Measurements from ENCODE around the gene GATAD2B. TPM values are rescaled to one million over a fixed set of nuclear protein-coding genes. Genes with fewer than 3 reads are reported as not detected.
"Not testable (repeated sequence)": the region's sequence is repeated elsewhere in the genome, so short reads cannot be mapped to it uniquely, and the experiment has no call there.

GATAD2B gene
- total RNA-seq, 2 experiments from 2014 or later, result 53.6 to 57.5 TPM

DNA sequence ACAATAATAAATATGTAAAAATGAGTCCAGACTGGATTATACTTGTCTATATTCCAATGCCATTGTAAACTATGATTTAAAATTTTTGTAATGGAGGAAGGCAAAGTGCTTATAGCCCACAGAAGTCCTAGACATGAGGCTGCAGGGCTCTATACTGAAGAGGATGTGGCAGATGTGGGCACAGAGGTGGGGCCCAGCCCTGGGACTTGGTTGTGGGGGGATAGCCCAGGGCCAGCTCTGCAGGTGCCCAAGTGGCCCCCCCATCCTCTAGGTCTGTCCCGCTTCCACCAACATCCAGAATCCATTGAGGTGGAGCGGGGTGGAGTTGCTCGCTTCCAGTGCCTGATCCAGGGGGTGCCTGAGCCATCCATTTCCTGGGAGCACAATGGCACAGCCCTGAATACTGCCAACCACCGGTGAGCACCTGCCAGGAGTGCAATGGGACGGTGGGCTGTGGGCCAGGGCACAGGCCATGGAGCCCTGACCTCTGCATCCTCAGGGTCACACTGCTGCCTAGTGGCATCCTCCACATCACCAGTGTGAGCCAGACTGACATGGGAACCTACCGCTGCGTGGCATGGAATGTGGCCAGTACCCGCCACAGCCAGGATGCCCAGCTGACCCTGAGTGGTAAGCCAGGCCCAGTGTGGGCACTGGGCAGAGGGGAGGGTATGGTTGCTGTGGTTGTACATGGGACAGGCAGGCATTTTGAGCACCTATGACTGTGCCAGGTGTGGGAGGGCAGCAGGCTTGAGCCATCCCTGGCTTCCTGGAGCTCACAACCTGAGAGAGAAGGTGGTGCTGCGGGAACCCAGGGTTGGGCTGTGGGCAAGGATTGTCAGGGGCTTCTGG lies 126.6 kb downstream of the GATAD2B start:
- POLR2A ChIA-PET, result interaction anchor here (0.6 kb wide), 1 partner anchor 475 kb away, joined by 3 read pairs; no protein-coding TSS in a partner anchor
- CTCF ChIA-PET, result interaction anchor here (0.6 to 6.3 kb wide), 9 partner anchors 11 to 363 kb away, joined by 3 to 47 read pairs (median 4); partner anchors contain the start of genes DENND4B, GATAD2B and RAB13

DNA sequence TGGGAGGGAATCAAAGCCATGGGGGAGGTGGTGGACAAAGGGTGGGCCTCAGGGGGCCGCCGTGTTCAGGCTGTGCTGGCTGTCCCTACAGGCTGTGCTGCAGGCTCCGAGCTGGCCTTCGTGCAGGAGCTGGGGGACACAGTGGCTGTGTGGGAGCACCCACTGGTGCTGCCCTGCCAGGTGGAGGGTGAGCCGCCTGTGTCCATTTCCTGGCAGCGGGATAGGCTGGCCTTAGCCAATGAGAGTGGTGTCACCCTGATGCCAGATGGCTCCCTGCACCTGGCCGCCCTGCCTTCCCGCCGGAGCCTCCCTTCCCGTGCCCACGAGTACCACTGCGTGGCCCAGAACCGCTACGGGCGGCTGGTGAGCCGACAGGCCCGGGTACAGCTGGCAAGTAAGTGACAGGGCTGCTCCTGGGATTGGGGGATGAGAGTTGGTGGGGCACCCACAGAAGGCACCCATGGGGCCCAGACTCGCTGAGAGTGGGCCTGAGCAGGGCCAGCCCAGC lies 127.4 kb downstream of the GATAD2B start:
- CTCF ChIA-PET, result interaction anchor here (0.6 to 6.3 kb wide), 2 partner anchors 30 to 190 kb away, joined by 4 to 47 read pairs; partner anchors contain the start of gene RAB13
- POLR2A ChIA-PET, result no interaction called here

DNA sequence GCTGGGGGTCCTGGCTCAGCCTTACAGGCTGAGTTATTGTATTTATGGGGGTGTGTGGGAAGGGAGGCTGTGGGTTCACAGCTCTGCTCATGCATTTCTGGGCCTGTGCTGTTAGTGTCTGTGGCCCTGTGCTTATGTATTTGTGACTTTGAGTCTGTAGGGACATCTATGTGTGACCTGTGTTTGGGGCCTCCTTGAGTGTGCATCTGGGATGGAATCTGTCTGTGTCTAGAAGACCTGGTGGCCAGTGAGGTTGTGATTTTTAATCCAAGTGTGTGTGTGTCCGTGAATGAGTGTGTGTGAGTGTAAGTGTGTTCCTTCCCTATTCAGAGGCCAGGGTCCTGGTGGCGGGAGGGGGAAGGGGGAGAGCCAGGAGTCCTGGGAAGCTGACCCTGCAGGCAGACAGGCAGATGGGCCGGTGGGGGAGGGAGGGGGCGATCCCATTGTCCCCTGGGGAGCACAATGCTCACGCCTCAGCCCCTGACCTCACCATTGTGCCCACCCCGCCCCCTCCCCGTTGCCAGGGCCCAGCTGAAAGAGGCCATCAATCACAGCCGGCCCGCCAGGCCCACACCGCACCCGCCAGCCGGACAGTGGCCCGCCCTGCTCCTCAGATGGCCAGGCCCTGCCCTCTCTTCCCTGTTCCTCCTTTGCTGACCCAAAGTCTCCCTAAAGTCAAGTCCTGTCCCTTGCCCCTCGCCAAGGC lies 128.0 kb downstream of the GATAD2B start:
- CTCF ChIA-PET, result interaction anchor here (1.4 kb wide), 1 partner anchor 192 kb away, joined by 3 read pairs; the partner anchor contains the start of gene RAB13
- POLR2A ChIA-PET, result no interaction called here

DNA sequence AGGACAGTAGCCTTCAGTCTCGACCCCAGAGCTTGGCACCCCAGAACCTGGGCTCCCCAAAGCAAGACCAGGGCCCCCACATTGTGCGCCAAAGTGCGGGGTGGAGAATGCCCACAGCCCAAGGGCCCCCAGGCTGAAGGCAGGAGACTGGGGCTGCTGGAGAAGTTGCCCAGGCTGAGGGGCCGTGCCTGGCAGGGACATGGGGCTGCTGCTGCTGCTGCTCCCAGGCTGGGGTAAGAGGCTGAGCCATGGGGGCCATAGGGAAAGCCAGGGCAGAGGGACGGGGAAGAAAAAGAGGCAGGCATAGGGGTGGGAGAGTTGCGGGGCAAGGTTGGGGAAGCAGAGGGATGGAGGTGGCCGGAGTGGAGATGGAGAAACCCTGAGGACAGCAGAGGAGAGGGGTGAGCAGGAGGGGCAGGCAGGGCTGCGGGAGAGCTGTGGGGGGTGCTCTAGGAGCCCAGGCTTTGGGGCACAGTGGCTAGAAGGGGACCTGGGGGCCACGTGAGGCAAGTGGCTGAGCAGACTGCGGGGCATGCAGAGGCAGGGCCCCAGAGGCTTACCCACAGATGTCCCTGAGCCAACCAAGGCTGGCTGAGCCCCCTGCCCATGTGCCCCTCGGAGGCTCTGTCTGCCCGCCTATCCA lies 128.7 kb downstream of the GATAD2B start:
- ChIA-PET CTCF (interaction anchor here (1.4 kb wide), 1 partner anchor 193 kb away, joined by 3 read pairs; the partner anchor contains the start of gene RAB13), POLR2A (no interaction called here)

DNA sequence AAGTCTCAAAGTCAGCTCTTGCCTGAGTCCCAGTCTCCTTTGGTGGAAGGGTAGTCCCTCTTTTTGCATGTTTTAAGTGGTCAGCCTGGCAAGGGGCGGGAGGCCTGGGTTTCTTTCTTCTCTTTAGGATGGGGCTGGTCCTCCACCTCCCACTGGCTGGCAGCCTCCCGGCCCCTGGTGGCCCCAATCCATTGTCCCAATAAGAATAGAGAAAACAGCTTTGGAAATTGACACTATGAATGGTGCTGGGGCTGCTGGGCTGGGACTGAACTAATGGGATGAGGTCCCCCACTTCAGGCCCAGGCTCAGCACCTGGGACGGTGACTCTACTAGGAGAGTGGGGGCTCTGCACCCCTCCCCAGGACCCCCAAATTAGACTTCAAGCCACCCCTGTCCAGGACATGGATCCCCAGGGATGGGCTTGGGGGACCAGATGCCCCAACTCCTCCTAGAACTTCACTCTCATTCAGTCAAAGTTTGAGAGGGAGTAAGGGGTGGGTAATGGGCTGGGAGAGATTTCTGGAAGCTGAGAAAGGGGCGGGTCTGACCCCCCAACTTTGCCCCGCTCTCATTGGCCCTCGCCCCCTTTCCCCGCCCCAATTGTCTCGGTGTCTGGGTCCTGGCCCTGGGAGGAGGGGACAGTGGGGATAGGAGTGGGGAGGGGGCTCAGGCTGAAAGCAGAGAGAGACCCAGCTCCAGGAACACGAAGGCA lies 129.4 kb downstream of the GATAD2B start:
- ChIA-PET CTCF (interaction anchor here (0.7 to 1.4 kb wide), 3 partner anchors 52 to 194 kb away, joined by 3 read pairs; partner anchors contain the start of gene RAB13), POLR2A (interaction anchor here (0.9 kb wide), 1 partner anchor 130 kb away, joined by 5 read pairs; no protein-coding TSS in a partner anchor)

DNA sequence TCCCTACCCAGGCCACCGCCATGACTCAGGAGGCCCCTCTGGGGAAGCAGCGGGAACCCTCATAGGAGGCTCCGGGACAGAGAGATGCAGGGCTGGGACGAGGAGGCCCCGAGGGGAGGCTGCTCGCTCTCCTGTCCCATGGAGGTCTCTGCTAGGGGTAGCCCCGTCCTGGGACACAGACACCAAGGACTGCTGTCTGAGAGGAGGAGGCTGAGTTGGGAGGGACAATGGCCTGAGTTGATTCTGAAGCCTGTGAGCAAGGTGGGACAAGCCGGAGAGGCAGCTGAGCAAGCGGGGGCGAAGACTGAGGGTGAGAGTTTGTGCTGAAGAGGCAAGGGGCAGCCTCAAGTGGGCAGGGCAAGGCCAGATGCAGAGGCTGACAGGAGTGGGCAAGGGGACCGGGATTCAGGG lies 130.1 kb downstream of the GATAD2B start:
- CTCF ChIA-PET, result interaction anchor here (0.7 to 1.6 kb wide), 4 partner anchors 53 to 193 kb away, joined by 3 to 4 read pairs (median 3); partner anchors contain the start of genes DENND4B and JTB
- POLR2A ChIA-PET, result interaction anchor here (0.9 kb wide), 1 partner anchor 131 kb away, joined by 5 read pairs; no protein-coding TSS in a partner anchor

DNA sequence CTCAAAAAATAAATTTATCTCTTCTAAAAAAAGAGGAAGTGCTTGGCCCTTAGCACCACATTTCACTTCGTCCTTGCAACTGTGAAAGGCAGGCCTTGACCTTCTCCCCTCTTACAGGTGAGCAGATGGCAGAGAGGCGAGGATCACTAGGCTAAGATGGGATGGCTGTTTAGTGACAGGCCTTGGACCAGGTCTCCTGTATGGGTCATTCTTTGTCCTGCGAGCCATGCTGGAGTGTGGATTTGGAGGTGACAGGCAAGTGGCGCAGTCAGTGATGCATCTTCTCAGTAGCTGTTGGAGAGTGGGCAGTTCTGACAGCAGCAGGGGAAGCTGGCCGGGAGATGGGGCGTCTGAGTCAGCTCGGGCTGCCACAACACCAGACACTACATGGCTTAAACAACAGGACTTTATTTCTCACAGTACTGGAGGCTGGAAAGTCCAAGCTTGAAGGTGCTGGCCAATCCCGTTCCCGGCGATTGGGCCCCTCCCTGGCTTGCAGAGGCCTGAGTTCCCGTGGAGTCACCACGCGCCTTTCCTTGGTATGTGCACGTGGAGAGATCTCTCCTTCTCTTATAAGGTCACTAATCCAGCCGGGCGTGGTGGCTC lies 131.0 kb downstream of the GATAD2B start:
- CTCF ChIA-PET, result interaction anchor here (0.7 to 1.6 kb wide), 4 partner anchors 45 to 198 kb away, joined by 3 to 7 read pairs (median 4); partner anchors contain the start of genes DENND4B and JTB

DNA sequence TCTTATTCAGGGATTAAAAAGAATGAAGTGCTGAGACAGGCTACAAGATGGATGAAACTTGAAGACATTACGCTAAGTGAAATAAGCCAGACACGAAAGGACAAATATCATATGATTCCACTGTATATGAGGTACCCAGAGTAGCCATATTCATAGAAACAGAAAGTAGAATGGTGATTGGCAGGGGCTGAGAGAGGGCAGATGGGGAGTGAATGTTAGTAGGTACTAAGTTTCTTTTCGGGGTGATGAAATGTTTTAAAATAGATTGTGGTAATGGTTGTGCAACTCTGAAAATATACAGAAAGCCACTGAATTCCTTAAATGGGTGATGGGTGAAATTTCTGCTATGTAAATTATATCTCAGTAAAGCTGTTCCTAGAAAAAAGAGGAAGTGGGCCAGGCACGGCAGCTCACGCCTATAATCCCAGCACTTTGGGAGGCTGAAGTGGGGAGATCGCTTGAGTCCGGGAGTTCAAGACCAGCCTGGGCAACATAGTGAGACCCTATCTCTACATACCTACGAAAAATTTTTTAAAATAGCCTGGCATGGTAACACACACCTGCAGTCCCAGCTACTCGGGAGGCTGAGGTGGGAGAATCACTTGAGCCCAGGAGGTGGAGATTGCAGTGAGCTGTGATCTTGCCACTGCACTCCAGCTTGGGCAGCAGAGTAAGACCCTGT lies 131.7 kb downstream of the GATAD2B start:
- ChIA-PET POLR2A (interaction anchor here (1.3 kb wide), 1 partner anchor 196 kb away, joined by 4 read pairs; the partner anchor contains the start of gene RAB13), CTCF (interaction anchor here (0.7 to 1.6 kb wide), 3 partner anchors 155 to 199 kb away, joined by 3 to 4 read pairs (median 3); partner anchors contain the start of genes DENND4B and JTB)

More for the DNA sequence above, 131.0 kb downstream of the GATAD2B start:
- POLR2A ChIA-PET, result interaction anchor here (1.3 kb wide), 1 partner anchor 195 kb away, joined by 4 read pairs; the partner anchor contains the start of gene RAB13

DNA sequence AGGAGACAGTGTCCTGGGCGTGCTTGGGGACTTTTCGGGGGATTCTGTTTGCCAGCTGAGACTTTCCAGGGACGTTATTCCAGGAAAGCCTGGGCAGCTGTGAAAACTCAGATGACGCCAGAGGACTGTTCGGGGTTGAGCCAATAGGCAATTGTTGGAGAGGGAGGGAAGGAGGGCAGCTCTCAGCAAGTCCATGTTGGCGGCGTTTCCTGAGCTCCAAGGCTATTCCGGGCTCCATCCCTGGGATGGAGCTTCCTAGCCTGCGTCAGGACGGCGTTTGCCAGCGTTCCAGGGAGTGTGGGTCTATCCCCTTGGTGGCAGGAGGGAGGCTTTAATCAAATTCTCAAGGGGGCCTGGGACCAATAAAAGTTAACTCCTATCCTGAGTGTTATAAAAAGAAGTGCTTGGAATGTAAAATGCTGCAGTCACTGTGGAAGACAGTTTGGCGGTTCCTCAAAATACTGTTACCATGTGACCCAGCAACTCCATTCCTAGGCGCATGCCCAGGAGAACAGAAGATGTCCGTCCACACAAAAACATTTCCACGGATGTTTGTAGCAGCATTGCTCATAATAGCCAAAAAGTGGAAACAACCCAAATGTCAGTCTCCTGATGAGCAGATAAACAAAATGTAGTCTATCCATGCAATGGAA lies 132.3 kb downstream of the GATAD2B start:
- POLR2A ChIA-PET, result interaction anchor here (1.0 to 1.3 kb wide), 2 partner anchors 156 to 196 kb away, joined by 4 to 5 read pairs; partner anchors contain the start of genes DENND4B and RAB13

DNA sequence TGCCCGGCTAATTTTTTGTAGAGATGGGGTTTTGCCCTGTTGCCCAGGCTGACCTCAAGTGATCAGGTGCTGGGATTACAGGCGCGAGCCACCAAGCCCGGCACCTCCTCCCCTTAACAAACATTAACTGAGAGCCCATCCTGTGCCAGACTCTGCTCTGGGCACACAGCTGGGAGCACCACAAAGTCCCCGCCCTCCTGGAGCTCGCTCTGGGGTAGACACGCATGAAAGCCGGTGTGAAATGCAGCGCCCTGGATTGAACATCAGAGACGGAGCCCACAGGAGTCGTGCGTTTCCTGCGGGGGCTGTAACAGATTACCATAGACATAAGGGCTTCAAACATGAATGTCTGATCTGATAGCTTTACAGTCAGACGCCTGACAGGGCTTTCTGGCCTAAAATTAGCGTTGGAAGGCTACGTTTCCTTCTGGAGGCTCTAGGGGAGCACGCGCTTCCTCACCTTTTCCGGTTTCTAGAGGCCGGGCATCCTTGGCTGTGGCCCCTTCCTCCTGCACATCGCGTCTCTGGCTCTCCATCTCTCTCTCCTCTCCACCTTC lies 133.2 kb downstream of the GATAD2B start:
- POLR2A ChIA-PET, result interaction anchor here (1.0 kb wide), 1 partner anchor 157 kb away, joined by 5 read pairs; the partner anchor contains the start of gene DENND4B
- CTCF ChIA-PET, result interaction anchor here (1.0 to 1.4 kb wide), 2 partner anchors 9 to 14 kb away, joined by 3 to 5 read pairs; partner anchors contain the start of gene SLC27A3

More for the DNA sequence above, 132.3 kb downstream of the GATAD2B start:
- CTCF ChIA-PET, result interaction anchor here (1.4 kb wide), 1 partner anchor 8 kb away, joined by 5 read pairs; no protein-coding TSS in a partner anchor

DNA sequence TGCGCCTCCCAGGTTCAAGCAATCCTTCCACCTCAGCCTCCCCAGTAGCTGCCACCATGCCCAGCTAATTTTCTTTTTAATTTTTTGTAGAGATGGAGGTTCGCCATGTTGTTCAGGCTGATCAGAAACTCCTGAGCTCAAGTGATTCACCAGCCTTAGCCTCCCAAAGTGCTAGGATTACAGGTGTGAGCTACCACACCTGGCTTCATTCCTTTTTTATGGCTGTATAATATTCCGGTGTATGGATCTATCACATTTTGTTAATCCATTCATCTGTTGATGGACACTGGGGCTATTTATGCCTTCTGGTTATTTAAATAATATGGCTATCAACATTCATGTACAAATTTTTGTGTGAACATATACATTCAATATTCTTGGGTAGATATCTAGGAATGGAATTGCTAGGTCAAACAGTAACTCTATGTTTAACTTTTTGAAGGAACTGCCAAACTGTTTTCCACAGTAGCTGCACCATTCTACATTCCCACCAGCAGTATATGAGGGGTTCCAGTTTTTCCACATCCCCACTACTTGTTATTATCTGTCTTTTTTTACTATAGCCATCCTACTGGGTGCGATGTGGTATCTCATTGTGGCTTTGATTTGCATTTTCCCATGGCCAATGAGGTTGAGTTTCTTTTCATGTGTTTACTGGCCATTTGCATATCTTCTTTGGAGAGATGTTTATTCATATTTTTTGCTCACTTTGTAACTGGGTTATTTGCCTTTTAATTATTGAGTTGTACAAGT lies 136.6 kb downstream of the GATAD2B start:
- POLR2A ChIA-PET, result no interaction called here
- CTCF ChIA-PET, result no interaction called here

DNA sequence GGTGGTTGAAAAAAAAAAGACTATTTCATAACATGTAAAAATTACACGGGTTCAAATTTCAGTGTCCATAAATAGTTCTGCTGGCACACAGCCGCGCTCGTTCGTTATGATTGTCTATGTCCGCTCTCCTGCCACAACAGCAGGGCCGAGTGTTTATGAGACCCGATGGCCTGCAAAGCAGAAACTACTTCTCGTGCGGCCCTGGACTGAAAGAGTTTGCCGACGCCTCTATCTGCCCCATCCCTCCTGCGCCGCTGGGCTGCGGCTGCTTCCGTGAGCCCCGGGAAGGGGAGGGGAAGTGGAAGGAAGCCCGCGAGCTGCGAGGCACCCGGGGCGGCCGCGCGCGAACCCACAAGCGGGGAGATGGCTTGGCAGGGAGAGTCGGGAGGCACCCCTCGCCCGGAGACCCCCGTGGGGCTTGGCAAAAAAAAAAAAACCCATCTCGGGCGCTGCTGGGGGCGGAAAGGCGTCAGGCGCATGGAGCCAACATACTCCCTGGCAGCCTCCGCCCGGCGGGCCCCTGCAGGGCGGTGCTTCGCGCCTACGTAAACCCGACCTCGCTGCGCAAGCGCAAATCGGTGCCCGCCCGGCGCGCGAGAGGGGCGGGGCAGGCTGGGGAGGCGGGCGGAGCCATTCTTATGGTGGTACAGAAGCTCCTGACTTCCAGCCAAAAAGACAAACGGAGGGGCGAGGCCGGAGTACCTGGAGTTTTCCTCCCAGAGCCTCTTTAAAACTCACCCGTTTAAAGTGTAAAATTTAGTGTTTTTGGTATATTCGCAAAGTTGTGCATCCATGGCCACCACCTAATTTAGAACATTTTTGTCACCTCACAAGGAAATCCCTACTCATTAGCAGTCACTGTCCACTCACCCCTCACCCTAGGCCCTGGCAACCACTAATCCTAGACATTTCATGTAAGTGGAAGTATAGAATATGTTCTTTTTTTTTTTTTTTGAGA lies 139.3 kb downstream of the GATAD2B start:
- POLR2A ChIA-PET, result interaction anchor here (0.6 to 0.7 kb wide), 3 partner anchors 11 to 203 kb away, joined by 3 to 7 read pairs (median 3); partner anchors contain the start of gene CREB3L4
- CTCF ChIA-PET, result interaction anchor here (0.9 kb wide), 1 partner anchor 205 kb away, joined by 3 read pairs; no protein-coding TSS in a partner anchor

DNA sequence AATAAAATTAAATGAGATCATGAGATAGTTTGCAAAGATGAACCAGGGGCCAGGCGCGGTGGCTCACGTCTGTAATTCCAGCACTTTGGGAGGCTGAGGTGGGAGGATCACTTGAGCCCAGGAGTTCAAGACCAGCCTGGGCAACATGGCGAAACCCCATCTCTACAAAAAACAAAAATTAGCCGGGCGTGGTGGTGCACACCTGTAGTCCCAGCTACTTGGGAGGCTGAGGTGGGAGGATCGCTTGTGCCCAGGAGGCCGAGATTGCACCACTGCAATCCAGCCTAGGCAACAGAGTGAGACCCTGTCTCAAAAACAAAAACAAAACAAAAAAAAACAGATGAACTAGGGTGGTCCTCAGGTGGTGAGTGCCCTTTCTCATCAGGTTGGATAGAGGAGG lies 140.1 kb downstream of the GATAD2B start:
- POLR2A ChIA-PET, result not testable (repeated sequence)
- CTCF ChIA-PET, result interaction anchor here (1.9 kb wide), 1 partner anchor 10 kb away, joined by 4 read pairs; no protein-coding TSS in a partner anchor

DNA sequence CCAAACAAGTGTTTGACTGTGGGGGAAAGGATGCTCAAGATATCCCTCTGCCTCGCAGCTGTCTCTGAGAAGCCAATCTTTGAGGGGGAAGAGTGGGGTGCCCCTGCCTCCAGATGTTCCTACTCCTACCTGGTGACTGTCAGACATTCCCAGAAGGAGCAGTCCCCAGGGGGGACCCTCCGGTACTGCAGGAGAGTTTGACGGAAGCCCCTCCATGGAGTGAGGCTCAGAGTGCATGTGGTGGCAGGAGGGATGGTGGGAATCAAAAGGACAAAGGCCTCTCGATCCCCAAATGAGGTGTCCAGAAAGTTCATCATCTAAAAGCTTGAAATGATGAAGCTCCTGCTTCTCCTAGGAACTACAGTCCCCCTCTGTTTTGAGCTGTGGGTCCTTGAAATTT lies 142.2 kb downstream of the GATAD2B start:
- POLR2A ChIA-PET, result interaction anchor here (0.9 kb wide), 1 partner anchor 121 kb away, joined by 3 read pairs; no protein-coding TSS in a partner anchor
- CTCF ChIA-PET, result no interaction called here
